Measurements from ENCODE around the gene PHKA1.
"Not testable (repeated sequence)": the region's sequence is repeated elsewhere in the genome, so short reads cannot be mapped to it uniquely, and the experiment has no call there.

The PHKA1 gene

DNA sequence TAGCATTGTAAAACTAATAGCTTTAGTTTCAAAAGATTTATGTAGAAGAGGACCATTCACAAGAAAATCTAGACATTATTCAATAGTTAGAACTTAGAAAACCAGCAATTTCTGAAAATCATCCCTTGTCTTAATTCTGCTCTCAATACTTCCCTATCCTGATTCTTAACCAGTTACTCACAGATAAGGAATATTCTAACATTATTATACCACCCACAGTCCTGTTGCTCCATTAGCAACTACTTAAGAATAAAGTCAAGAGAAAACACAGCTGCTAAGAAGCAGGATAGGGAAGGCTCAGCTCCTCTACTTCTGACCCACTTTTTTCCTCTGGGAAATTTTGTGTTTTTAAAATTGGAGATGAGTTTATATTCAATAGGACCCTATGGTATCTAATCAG is 47.7 kb downstream of the PHKA1 start:
- no peak for DNase-seq (ENCODE audit: low spot score)

GRCh38 chrX:72663737-72664136 is 50.4 kb downstream of the PHKA1 start:
- DNase-seq (ENCODE audit: low spot score) = no peak

DNA sequence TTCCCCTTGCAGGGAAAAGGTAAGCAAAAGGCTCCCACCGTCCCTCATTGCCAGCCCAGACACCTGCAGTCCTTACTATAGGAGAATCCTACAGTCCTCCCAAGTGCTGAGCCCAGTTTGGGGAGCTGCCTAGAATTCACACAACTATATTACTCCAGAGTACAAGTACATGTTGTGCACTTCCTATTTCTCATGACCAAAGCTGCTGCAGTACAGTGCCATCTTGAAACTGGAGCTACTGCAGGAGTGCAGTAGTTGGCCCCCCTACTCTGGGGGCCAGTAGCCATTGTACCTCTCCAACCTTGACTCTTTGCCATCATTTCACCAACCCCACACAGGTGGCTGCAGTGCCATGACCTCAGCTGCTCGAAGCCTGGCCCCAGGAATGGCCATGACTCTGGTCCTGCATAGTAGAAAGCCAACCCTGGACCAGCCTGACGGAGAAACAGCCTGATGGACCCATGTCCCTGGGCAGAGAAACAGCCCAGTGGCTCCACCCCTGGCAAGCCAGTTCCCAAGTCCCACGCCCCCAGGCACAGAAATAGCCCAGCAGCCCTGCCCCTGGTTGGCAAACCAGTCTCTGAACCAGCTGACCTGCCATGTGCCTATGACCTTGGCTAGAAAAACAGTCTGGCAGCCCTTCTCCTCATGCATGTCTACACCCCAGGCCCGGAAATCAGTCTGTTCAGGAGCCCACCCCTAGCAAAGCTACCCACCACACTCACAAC is 51.9 kb downstream of the PHKA1 start:
- no peak for DNase-seq (ENCODE audit: low spot score)

DNA sequence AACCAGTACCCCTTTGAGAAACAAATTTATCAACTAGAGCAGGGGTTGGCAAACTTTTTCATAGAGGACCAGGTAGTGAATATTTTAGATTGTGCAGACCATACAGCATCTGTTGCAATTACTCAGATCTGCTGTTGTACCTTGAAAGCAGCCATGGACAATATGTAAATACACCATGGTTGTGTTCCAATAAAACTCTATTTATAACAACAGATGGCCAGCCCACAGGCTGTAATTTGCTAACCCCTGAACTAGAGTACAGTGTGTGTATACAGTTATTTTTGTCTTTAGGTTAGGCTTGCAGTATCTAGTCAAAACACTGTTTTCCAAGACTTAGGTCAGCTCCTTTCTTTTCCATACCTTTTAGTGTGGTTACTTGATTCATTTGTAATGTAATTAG is 54.4 kb downstream of the PHKA1 start:
- DNase-seq (ENCODE audit: low spot score) = no peak

- DNase-seq (ENCODE audit: low spot score) = no peak
These were observed 62.0 kb downstream of the PHKA1 start for GRCh38 chrX:72652082-72652481.

DNA sequence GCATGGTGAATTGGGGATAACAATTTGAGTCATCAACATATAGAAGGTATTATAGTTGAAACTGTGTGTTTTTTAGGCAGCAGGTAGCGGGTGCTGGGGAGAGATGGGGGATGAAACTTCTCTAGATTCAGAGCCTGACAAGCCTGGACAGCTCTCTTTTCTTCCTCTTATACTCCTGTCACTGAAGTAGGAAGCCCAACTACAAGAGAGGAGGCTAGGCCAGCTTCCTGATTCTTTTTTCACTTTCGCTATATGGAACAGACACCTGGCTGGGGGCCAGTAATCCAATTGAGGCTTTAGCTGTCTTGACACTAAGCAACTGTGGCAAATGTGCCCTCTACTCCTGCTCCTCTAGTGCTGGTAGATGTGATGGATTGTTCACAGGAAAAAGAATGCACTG is 69.2 kb downstream of the PHKA1 start:
- DNase-seq (ENCODE audit: low spot score) = no peak

DNA sequence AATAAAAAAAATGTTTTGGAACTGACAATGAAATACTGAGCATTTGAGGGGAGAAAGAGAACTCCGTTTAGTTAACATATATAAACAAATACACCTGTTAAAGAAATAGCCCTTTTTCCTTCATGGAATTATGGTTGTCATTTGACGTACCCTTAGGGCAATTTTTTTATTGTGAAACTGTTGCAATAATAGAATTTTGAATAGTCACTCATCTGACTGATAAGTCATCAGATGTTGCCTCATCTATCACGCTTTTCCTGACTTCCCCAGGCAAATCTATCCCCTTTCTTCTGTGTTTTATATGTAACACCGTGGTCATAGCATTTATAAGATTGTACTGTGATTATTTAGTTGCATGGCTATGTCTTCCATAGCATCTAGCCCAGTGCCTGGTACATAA is 72.5 kb downstream of the PHKA1 start:
- no peak for DNase-seq (ENCODE audit: low spot score)

GRCh38 chrX:72635930-72636329 is 78.2 kb downstream of the PHKA1 start:
- no peak for DNase-seq (ENCODE audit: low spot score)

DNA sequence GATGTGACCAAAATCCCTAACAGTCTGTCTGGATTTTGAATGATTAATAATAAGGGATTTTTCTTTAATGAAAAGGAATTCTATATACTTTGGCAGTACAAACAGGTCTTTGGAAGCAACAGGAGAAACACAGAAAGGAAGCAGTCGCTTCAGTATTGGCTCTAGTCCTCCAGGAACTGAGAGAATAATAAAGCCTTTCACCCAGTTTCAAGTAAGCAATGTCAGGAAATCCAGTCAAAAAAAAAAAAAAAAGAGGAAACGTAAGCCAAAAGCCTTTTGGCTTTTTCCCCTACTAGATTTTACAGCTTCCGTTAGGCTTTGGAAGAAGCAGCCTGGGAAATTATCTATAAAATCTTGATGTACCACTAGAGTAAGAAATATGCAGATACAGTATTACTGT is 79.8 kb downstream of the PHKA1 start:
- DNase-seq (ENCODE audit: low spot score) = no peak

- no peak for DNase-seq (ENCODE audit: low spot score)
These were observed 83.9 kb downstream of the PHKA1 start for GRCh38 chrX:72630185-72630584.

GRCh38 chrX:72624194-72624593 is 89.9 kb downstream of the PHKA1 start:
- no peak for DNase-seq (ENCODE audit: low spot score)

- no peak for DNase-seq (ENCODE audit: low spot score)
These were observed 92.3 kb downstream of the PHKA1 start for GRCh38 chrX:72621625-72622485.

- DNase-seq (ENCODE audit: low spot score) = no peak
These were observed 92.9 kb downstream of the PHKA1 start for GRCh38 chrX:72621163-72621562.

DNA sequence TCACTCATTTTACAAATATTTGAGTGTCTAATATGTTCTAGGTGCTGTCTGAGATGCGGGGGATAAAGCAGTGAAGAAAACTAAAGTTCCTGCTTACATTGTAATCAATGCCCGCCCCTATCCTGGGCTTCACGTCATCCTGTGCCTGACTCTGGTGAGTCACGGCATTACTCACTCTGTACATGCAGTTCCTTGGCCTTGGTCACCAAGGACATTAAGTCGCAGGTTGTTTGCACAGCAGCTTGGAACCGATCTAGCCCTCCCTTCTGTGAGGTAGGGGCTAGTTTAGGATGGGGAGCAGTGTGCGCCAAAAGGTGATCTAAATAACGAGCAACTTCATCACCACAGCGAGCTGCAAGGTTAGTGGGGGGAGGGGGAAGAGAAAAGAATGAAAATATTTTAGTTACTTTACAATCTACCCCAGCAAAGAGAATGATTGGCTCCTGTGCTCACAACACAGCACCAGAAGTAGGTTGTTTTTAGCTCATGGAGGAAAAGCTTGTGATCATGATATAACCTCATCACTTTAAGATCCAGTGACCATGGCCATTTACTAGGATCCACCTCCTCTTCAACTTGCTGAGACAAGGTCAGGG is 93.5 kb downstream of the PHKA1 start:
- no peak for DNase-seq (ENCODE audit: low spot score)

GRCh38 chrX:72609313-72609712 is 104.8 kb downstream of the PHKA1 start:
- no peak for DNase-seq (ENCODE audit: low spot score)

DNA sequence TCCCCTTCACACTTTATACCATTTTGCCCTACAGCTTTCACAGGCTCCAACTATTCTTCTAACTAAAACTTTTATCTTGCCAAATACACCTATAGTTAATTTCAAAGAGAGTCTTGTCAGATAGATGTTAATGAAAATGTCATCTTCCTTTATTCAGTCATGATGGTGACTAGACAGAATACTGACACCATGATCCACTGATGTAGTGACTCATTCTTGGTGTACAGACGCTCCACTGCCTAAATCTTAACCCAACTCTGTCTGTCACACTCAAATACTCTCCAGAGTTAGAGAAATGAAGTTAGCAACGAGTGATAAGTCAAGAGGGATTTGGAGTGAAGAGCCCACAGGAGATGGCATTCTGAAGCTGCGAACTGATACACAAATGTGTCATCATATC is 109.4 kb downstream of the PHKA1 start:
- DNase-seq (ENCODE audit: low spot score) = no peak

DNA sequence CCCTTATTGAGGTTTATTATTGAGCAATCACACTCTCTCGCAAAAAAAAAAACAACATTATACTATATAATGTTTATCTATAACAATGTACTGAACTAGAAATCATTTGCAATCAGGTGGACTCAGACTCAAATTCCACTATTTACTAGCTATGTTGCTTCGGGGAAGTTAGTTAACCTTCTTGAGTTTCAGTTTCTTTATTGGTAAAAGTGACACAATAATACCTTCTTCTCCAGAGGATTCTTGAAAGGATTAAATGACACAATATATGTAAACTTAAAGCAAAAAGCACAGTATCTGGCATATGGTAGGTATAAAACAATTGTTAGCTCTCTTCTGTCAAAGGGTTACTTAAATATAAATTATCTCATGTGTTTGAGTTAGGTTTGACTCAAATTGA is 110.0 kb downstream of the PHKA1 start:
- no peak for DNase-seq (ENCODE audit: low spot score)

DNA sequence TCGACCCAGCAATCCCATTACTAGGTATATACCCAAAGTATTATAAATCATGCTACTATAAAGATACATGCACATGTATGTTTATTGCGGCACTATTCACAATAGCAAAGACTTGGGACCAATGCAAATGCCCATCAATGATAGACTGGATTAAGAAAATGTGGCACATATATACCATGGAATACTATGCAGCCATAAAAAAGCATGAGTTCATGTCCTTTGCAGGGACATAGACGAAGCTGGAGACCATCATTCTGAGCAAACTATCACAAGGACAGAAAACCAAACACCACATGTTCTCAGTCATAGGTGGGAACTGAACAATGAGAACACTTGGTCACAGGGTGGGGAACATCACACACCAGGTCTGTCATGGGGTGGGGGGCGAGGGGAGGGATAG is 123.1 kb downstream of the PHKA1 start:
- DNase-seq (ENCODE audit: low spot score) = not testable (repeated sequence)

DNA sequence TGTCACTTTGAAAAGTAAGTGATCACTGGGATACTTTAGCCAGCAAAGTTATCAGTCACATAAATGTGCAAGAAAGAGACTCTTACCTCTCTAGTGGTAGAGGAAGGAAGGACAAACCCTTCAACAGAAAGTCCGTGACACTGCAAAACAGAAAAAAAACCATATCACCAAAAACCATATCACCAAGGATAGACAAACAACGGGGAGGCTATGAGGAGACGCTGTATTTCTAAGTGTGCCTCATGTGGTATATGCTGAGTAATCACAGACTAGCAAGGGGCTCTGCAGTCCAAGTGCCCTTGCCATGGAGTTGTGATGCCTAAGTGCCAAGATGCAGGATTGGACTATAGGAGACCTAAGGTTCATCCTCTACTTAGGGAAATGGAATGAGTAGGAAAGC is 129.9 kb downstream of the PHKA1 start:
- no peak for DNase-seq (ENCODE audit: low spot score)

- no peak for DNase-seq (ENCODE audit: low spot score)
These were observed 137.8 kb downstream of the PHKA1 start for GRCh38 chrX:72576141-72576894.

DNA sequence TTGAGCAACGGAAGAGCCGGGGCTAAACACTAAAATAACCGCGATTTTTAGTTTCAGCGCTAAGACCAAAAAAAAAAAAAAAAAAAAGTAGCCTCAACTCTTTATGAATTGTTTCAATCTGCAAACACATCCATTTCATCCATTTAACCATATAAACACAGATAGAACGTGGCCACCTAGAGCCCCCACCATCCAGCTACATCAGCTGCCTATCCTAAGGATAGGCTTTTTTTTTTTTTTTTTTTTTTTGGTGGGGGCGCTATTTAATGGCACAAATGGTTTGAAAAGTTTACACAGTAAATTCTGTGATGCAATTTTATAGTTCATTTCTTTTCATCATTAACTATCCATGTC is 141.0 kb downstream of the PHKA1 start:
- no peak for DNase-seq (ENCODE audit: low spot score)

Data from germinal center (tissue), 1 donor.